GM13976 (cell line): ENCODE data around the gene RAB20.

Experiments
- DNase-seq: peaks from one replicate; pipeline ENCODE4 v3.0.0; 2012; ENCODE audit warnings: low spot score
- CTCF ChIP-seq: IDR thresholded peaks from 2 replicates; pipeline ENCODE4 v1.5.1; 2012; ENCODE audit warnings: borderline replicate concordance, mild to moderate bottlenecking; ENCODE audit not compliant: insufficient read depth; ENCODE audit errors: extremely low read depth, missing control alignments, control extremely low read depth
- in situ Hi-C: fragments of 300-500 bp; cut with MboI; formaldehyde crosslinking; loops from one replicate; pipeline ENCODE4 v1.12.0; 2022; ENCODE audit warnings: low sequenced_read_pairs, mixed read lengths, inconsistent platforms; ENCODE audit not compliant: unreplicated experiment

Gene RAB20

GRCh38 chr13:110566171-110566570 lies 4.6 kb upstream of the RAB20 start:
- in situ Hi-C loops = no loop called here
- TF ChIP-seq CTCF = no peak
- DNase-seq = no peak

- no peak for TF ChIP-seq CTCF
- no peak for DNase-seq
- in situ Hi-C loops = no loop called here
Measured at GRCh38 chr13:110565296-110565695, 3.8 kb upstream of the RAB20 start.

- no peak for DNase-seq
- TF ChIP-seq CTCF = no peak
- in situ Hi-C loops = no loop called here
Measured at GRCh38 chr13:110564472-110564985, 3.0 kb upstream of the RAB20 start.

GRCh38 chr13:110563463-110563774 lies 1.9 kb upstream of the RAB20 start:
- in situ Hi-C loops = no loop called here
- no peak for TF ChIP-seq CTCF
- no peak for DNase-seq

- no peak for DNase-seq
- no peak for TF ChIP-seq CTCF
- in situ Hi-C loops = no loop called here
Measured at GRCh38 chr13:110562696-110563462, 1.4 kb upstream of the RAB20 start.

GRCh38 chr13:110562036-110562597 lies 595 bp upstream of the RAB20 start:
- DNase-seq = no peak
- no peak for TF ChIP-seq CTCF
- in situ Hi-C loops = no loop called here
